ENCODE results near the gene CCDC85C. TPM values are rescaled to one million over a fixed set of nuclear protein-coding genes. Genes with fewer than 3 reads are reported as not detected.

The CCDC85C gene
- total RNA-seq, 1 donor from 2014 or later, result 7.0 TPM

DNA sequence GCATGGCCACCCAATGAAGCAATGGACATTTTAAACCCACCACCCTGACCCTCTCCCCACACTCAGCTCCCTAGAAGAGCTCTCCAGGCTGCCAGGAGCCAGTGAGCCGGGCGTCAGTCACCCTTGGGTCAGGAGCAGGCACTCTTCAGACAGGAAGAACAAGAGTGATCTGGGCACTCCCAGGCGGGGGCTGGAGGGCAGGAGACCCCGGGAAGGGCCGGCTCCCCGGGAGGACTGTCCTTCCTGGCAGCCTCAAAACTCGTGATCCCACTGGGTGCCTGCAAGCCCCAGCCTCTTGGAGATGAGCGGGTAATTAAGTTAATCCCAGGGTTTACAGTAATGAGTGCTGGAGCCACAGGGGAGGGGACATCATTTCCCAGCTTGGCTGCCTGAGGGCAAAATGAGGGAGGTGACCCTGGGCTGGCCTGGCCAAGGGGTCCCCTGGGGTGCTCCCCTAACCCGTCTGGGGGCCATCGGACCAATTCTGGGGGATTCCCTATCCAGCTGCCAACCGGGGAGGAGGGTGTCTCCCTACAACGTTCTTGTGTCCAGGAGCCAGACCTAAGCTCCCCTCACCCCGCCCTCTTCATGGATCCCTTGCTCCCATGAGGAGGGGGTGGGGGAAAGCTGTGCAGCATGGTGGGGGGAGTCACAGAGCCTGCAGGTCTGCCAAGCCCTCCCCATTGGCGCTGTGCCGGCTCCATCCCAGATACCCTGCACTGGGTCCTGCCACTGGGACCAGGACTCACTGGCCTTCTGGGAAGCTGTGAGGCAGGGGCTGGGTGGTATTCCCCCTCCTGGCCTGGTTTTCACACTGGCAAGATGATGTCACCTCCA, 63.6 kb downstream of the CCDC85C start:
- Mint-ChIP-seq H3K4me1 (ENCODE audit: low read depth) (peaks cover 32% of the 10 kb centered on the region), H3K9me3 (ENCODE audit: low read depth) (no peaks in the 10 kb centered on the region), H3K4me3 (ENCODE audit: unreplicated experiment) (no peak overlapping the region), H3K36me3 (ENCODE audit: low read depth) (no peaks in the 10 kb centered on the region), H3K27ac (ENCODE audit: unreplicated experiment) (no peak overlapping the region), H3K27me3 (ENCODE audit: low read depth) (no peaks in the 10 kb centered on the region)
- TF ChIP-seq CTCF (IDR thresholded peaks at IDR 0.05), result no peak
- no peak for DNase-seq (ENCODE audit: low spot score)

GRCh38 chr14:99539491-99539890, 64.5 kb downstream of the CCDC85C start:
- no peak for TF ChIP-seq CTCF (IDR thresholded peaks at IDR 0.05)
- no peak for DNase-seq (ENCODE audit: low spot score)
- no peak overlapping the region for H3K27ac Mint-ChIP-seq (ENCODE audit: unreplicated experiment)
- H3K27me3 Mint-ChIP-seq (ENCODE audit: low read depth), result no peaks in the 10 kb centered on the region
- peaks cover 36% of the 10 kb centered on the region for H3K4me1 Mint-ChIP-seq (ENCODE audit: low read depth)
- H3K36me3 Mint-ChIP-seq (ENCODE audit: low read depth), result no peaks in the 10 kb centered on the region
- no peak overlapping the region for H3K4me3 Mint-ChIP-seq (ENCODE audit: unreplicated experiment)
- H3K9me3 Mint-ChIP-seq (ENCODE audit: low read depth), result no peaks in the 10 kb centered on the region

DNA sequence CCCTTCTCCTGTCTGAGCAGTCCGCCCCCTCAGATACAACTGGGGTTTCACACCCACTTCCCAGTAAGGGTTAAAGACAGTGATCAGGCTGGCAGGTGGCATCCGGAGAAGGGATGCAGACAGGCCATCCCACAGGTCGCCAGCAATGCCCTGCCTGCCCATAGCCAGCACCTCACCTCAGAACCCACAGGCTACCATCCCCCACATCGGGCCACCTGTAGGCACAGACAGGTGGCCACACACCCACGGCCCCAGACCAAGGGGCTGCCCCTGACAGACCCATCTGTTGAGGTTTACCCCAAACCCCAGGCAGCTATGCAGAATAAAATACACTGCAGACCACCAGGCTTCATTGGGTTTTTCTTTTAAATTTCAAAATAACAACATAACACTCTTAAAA, 65.3 kb downstream of the CCDC85C start:
- Mint-ChIP-seq H3K27ac (ENCODE audit: unreplicated experiment) (no peak overlapping the region), H3K9me3 (ENCODE audit: low read depth) (no peaks in the 10 kb centered on the region), H3K27me3 (ENCODE audit: low read depth) (no peaks in the 10 kb centered on the region), H3K36me3 (ENCODE audit: low read depth) (no peaks in the 10 kb centered on the region), H3K4me1 (ENCODE audit: low read depth) (peaks cover 41% of the 10 kb centered on the region), H3K4me3 (ENCODE audit: unreplicated experiment) (no peak overlapping the region)
- DNase-seq (ENCODE audit: low spot score), result no peak
- no peak for TF ChIP-seq CTCF (IDR thresholded peaks at IDR 0.05)

- peak; percentile 58 for TF ChIP-seq CTCF (IDR thresholded peaks at IDR 0.05)
- Mint-ChIP-seq H3K27ac (ENCODE audit: unreplicated experiment) (peak overlapping the region; percentile 83), H3K27me3 (ENCODE audit: low read depth) (no peaks in the 10 kb centered on the region), H3K4me3 (ENCODE audit: unreplicated experiment) (peak overlapping the region; percentile 28), H3K36me3 (ENCODE audit: low read depth) (no peaks in the 10 kb centered on the region), H3K9me3 (ENCODE audit: low read depth) (no peaks in the 10 kb centered on the region), H3K4me1 (ENCODE audit: low read depth) (peaks cover 41% of the 10 kb centered on the region)
- DNase-seq (ENCODE audit: low spot score), result no peak
These were observed 65.7 kb downstream of the CCDC85C start for GRCh38 chr14:99538275-99538674.

DNA sequence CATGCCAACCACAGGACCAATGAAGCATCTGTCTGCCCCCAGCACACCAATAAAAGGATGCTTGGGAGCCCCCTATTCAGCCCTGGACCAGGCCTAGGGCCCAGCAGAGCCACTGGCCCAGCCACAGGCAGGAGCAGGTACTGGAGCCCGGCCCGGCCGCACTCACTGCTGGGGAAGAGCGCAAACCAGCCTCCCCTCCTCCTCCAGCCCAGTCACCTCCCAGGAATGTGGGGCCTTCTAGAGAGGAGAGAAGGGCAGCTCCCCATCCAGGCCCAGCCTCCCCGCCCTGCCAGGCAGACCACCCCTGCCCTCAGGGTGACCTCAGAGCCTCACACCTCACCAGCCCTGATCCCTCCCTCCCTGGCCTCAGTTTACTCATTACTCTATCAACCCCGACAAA, 66.6 kb downstream of the CCDC85C start:
- Mint-ChIP-seq H3K27ac (ENCODE audit: unreplicated experiment) (peak overlapping the region; percentile 80), H3K9me3 (ENCODE audit: low read depth) (no peaks in the 10 kb centered on the region), H3K36me3 (ENCODE audit: low read depth) (no peaks in the 10 kb centered on the region), H3K4me1 (ENCODE audit: low read depth) (peaks cover 41% of the 10 kb centered on the region), H3K4me3 (ENCODE audit: unreplicated experiment) (no peak overlapping the region), H3K27me3 (ENCODE audit: low read depth) (no peaks in the 10 kb centered on the region)
- DNase-seq (ENCODE audit: low spot score), result no peak
- no peak for TF ChIP-seq CTCF (IDR thresholded peaks at IDR 0.05)

All from chondrocyte (in vitro differentiated cells).